ENCODE data around the gene CMTR1. TPM values are rescaled to one million over a fixed set of nuclear protein-coding genes. Genes with fewer than 3 reads are reported as not detected.

The CMTR1 gene
- polyA plus RNA-seq, 1 donor from 2014 or later = 64.1 TPM

DNA sequence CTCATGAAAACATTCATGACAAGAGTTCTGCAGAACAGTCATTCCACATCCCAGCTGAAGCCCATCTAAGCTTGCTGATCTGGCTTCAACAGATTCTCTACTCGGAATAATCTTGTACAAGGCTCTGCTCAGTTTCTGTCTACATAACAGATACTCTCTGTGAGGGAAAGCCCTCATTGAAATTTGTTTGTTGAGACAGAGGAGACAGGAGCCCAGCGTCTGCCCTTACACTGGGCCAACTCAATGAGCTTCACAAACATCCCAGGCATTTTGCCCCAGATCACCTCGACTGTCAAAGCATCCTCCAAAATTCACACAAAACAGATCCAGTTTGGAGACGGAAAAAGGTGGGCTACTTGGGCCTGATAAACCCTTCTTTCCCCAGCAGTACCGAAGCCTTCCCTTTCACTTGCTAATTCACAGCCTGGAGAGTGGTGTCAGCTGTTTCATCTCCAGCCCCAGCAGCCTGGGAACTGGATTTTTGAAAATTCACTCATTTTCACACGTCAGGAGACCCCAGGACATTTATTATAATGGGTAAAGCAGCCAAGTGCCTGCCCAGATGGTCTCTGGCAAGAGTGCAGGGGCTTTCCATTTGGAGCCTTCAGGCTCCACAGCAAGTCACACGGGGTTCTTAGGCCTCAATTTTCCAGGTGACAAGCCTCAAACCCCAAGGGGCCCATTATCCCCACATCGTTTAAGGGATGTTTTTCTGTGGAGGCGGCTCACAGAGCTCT is 59.4 kb downstream of the CMTR1 start:
- H3K79me2 ChIP-seq (replicated peaks; ENCODE audit: insufficient read depth, low read length) = peaks cover 16% of the 10 kb centered on the region
- no peaks in the 10 kb centered on the region for H3K27me3 ChIP-seq (ENCODE audit: insufficient read depth, low read depth, low read length)
- peak overlapping the region; percentile 45 for H3K27ac ChIP-seq (ENCODE audit: low read length)
- H2AFZ ChIP-seq (ENCODE audit: low read depth, low read length) = no peak overlapping the region
- H3K4me3 ChIP-seq (ENCODE audit: low read length) = peak overlapping the region; percentile 9
- H3K9me3 ChIP-seq (ENCODE audit: low read length) = no peaks in the 10 kb centered on the region
- no peak overlapping the region for H3K4me2 ChIP-seq (ENCODE audit: low read length)
- H4K20me1 ChIP-seq (ENCODE audit: insufficient read depth) = no peaks in the 10 kb centered on the region
- no peaks in the 10 kb centered on the region for H3F3A ChIP-seq (ENCODE audit: insufficient read depth, low read length, poor library complexity, severe bottlenecking)
- no peaks in the 10 kb centered on the region for H3K9me2 ChIP-seq (ENCODE audit: insufficient read depth, low read length)
- H3K36me3 ChIP-seq (ENCODE audit: insufficient read depth, low read length) = no peaks in the 10 kb centered on the region
- TF ChIP-seq CTCF (IDR thresholded peaks at IDR 0.05; ENCODE audit: poor library complexity, severe bottlenecking) = no peak
- TF ChIP-seq POLR2AphosphoS5 (IDR thresholded peaks at IDR 0.05) = no peak
- TF ChIP-seq SMC3 (conservative IDR thresholded peaks at IDR 0.05; ENCODE audit: poor library complexity) = peak; percentile 13
- H3K9ac ChIP-seq (ENCODE audit: low read length) = peak overlapping the region; percentile 13

DNA sequence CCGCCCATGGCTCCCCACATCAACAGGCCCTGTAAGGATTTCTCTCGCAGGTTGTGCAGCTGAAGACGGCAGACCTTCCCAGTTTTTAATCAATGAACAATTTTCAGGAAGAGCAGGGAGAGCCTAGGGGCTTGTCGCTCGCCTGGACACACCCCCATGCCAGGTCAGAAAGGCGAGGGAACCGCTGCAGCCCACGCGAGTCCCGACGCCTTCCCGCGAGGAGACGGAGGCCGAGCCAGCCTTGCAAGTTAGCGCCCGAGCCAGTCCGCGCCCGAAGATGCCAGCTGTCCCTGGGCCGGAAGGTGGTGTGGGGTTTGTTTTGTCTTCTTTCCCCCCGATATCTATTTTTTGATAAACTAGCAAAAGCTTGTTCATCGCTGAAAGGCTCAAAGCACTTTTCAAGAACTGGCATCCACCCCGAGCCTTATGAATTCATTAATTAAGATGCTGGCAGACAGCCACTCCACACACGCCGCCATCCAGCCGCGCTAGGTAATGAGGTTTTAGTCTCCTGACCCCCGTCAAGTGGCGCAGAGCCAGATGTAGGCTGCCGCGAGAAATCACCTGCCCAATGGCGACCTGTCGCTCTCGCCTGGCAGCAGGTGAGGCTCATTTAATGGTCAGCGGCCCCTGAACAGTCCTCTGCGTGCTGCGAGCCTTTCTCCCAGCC is 60.1 kb downstream of the CMTR1 start:
- Histone ChIP-seq H3K79me2 (replicated peaks; ENCODE audit: insufficient read depth, low read length) (peaks cover 16% of the 10 kb centered on the region), H4K20me1 (ENCODE audit: insufficient read depth) (no peaks in the 10 kb centered on the region), H3K9ac (ENCODE audit: low read length) (peak overlapping the region; percentile 13), H3K9me2 (ENCODE audit: insufficient read depth, low read length) (no peaks in the 10 kb centered on the region), H3K27ac (ENCODE audit: low read length) (peak overlapping the region; percentile 45), H3F3A (ENCODE audit: insufficient read depth, low read length, poor library complexity, severe bottlenecking) (no peaks in the 10 kb centered on the region), H3K36me3 (ENCODE audit: insufficient read depth, low read length) (no peaks in the 10 kb centered on the region), H3K4me2 (ENCODE audit: low read length) (no peak overlapping the region), H3K4me3 (ENCODE audit: low read length) (peak overlapping the region; percentile 9), H3K27me3 (ENCODE audit: insufficient read depth, low read depth, low read length) (no peaks in the 10 kb centered on the region), H3K9me3 (ENCODE audit: low read length) (no peaks in the 10 kb centered on the region), H2AFZ (ENCODE audit: low read depth, low read length) (no peak overlapping the region)
- TF ChIP-seq SMC3 (conservative IDR thresholded peaks at IDR 0.05; ENCODE audit: poor library complexity) (no peak), REST (IDR thresholded peaks at IDR 0.05; ENCODE audit: borderline replicate concordance) (no peak), MXI1 (conservative IDR thresholded peaks at IDR 0.05; ENCODE audit: poor library complexity, severe bottlenecking) (no peak), CTCF (IDR thresholded peaks at IDR 0.05; ENCODE audit: poor library complexity, severe bottlenecking) (no peak), TAF1 (IDR thresholded peaks at IDR 0.05; ENCODE audit: low read depth) (no peak)

All from neural cell (in vitro differentiated cells).